ENCODE results near the gene LAMTOR3.

The LAMTOR3 gene

DNA sequence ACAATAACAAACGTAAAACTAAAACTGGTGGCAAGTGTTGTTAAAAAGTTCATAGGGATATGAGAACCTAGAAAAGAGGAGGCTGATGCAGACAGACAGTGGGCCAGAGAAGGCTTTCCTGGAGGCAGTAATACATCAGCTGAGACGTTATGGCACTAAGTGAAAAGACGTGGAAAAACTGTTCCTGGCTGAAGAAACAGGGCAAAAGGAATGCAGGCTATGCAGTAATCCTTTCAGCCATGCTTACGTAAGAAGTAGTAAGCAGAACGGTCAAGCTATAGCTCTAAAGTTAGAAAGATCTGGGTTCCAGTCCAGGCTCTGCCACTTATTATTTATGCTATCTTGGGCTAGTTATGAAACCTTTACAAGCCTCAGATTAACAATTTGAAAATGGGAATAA lies 6.4 kb downstream of the LAMTOR3 start:
- Histone ChIP-seq H3K9ac (ENCODE audit: low read length) (no peak overlapping the region), H3K27me3 (ENCODE audit: control insufficient read depth, insufficient read depth, low read length) (no peaks in the 10 kb centered on the region), H3K36me3 (ENCODE audit: control insufficient read depth, low read depth, low read length) (no peaks in the 10 kb centered on the region), H3K9me3 (ENCODE audit: control insufficient read depth, low read depth, low read length) (no peaks in the 10 kb centered on the region), H3K4me3 (ENCODE audit: low read length) (no peak overlapping the region), H3K4me1 (ENCODE audit: control insufficient read depth, low read depth, low read length) (no peaks in the 10 kb centered on the region), H3K27ac (ENCODE audit: low read length) (no peak overlapping the region)

DNA sequence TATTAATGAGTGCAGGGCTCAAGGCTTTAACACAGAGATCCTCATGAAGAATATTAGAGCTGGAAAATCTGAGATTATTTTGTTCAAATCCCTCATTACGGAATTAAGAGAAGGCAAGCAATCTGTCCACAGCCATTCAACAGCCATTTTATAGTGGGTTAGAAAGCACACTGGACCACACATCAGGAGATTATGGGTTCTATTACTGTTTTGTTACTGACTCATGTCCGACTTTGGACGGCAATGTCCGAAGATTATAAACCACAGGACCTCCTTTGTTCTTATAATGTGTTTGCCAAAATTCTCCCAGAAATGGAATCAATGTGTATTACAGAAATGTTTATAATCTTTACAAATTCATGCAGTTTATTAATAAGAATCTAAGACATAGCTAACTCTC lies 8.1 kb downstream of the LAMTOR3 start:
- no peak overlapping the region for H3K27ac ChIP-seq (ENCODE audit: low read length)
- H3K4me1 ChIP-seq (ENCODE audit: control insufficient read depth, low read depth, low read length) = no peaks in the 10 kb centered on the region
- no peak overlapping the region for H3K4me3 ChIP-seq (ENCODE audit: low read length)
- H3K27me3 ChIP-seq (ENCODE audit: control insufficient read depth, insufficient read depth, low read length) = no peaks in the 10 kb centered on the region
- H3K36me3 ChIP-seq (ENCODE audit: control insufficient read depth, low read depth, low read length) = peaks cover 8% of the 10 kb centered on the region
- no peak overlapping the region for H3K9ac ChIP-seq (ENCODE audit: low read length)
- no peaks in the 10 kb centered on the region for H3K9me3 ChIP-seq (ENCODE audit: control insufficient read depth, low read depth, low read length)

GRCh38 chr4:99885687-99886086 lies 8.5 kb downstream of the LAMTOR3 start:
- H3K36me3 ChIP-seq (ENCODE audit: control insufficient read depth, low read depth, low read length) = peaks cover 10% of the 10 kb centered on the region
- H3K27me3 ChIP-seq (ENCODE audit: control insufficient read depth, insufficient read depth, low read length) = no peaks in the 10 kb centered on the region
- H3K27ac ChIP-seq (ENCODE audit: low read length) = no peak overlapping the region
- H3K9me3 ChIP-seq (ENCODE audit: control insufficient read depth, low read depth, low read length) = no peaks in the 10 kb centered on the region
- no peak overlapping the region for H3K4me3 ChIP-seq (ENCODE audit: low read length)
- no peak overlapping the region for H3K9ac ChIP-seq (ENCODE audit: low read length)
- no peaks in the 10 kb centered on the region for H3K4me1 ChIP-seq (ENCODE audit: control insufficient read depth, low read depth, low read length)

- Histone ChIP-seq H3K27me3 (ENCODE audit: control insufficient read depth, insufficient read depth, low read length) (no peaks in the 10 kb centered on the region), H3K27ac (ENCODE audit: low read length) (no peak overlapping the region), H3K4me3 (ENCODE audit: low read length) (no peak overlapping the region), H3K36me3 (ENCODE audit: control insufficient read depth, low read depth, low read length) (peaks cover 15% of the 10 kb centered on the region), H3K9ac (ENCODE audit: low read length) (no peak overlapping the region), H3K9me3 (ENCODE audit: control insufficient read depth, low read depth, low read length) (no peaks in the 10 kb centered on the region), H3K4me1 (ENCODE audit: control insufficient read depth, low read depth, low read length) (no peaks in the 10 kb centered on the region)
These were observed 9.1 kb downstream of the LAMTOR3 start for GRCh38 chr4:99885063-99885664.

DNA sequence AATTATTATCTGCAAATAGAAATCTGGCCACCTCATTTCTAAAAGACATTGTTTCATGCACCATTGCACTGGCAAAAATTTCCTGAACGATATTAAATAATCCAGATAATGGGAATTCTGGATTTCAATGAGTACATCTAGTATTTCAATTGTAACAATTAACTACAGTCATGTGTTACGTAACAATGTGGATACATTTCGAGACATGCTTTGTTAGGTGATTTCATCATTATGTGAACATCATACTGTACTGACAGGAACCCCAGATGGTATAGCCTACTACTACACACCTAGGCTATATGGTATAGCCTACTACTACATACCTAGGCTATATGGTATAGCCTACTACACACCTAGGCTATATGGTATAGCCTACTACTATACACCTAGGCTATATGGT lies 14.8 kb downstream of the LAMTOR3 start:
- H3K4me3 ChIP-seq (ENCODE audit: low read length) = no peak overlapping the region
- H3K9ac ChIP-seq (ENCODE audit: low read length) = no peak overlapping the region
- H3K9me3 ChIP-seq (ENCODE audit: control insufficient read depth, low read depth, low read length) = no peaks in the 10 kb centered on the region
- H3K36me3 ChIP-seq (ENCODE audit: control insufficient read depth, low read depth, low read length) = peaks cover 23% of the 10 kb centered on the region
- no peak overlapping the region for H3K27ac ChIP-seq (ENCODE audit: low read length)
- H3K4me1 ChIP-seq (ENCODE audit: control insufficient read depth, low read depth, low read length) = no peaks in the 10 kb centered on the region
- H3K27me3 ChIP-seq (ENCODE audit: control insufficient read depth, insufficient read depth, low read length) = no peaks in the 10 kb centered on the region

DNA sequence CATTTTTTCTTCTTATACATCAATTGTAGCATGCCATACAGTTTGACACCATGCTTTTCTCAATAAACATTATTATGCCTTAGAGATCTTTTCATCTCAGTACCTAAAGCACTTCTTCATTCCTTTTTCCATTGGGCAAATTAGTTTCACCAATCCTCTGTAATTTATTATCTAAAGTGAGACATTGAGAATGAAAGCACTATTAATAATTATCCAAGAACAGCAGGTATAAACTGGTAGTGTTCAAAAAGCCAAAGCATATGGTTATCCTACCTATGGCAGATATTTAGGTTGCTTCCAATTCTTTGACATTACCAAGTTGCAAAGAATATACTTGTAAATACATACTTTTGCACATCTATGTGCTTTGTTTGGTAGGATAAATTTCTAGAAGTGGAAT lies 15.6 kb downstream of the LAMTOR3 start:
- Histone ChIP-seq H3K9me3 (ENCODE audit: control insufficient read depth, low read depth, low read length) (no peaks in the 10 kb centered on the region), H3K9ac (ENCODE audit: low read length) (no peak overlapping the region), H3K27ac (ENCODE audit: low read length) (no peak overlapping the region), H3K36me3 (ENCODE audit: control insufficient read depth, low read depth, low read length) (peaks cover 23% of the 10 kb centered on the region), H3K4me3 (ENCODE audit: low read length) (no peak overlapping the region), H3K4me1 (ENCODE audit: control insufficient read depth, low read depth, low read length) (no peaks in the 10 kb centered on the region), H3K27me3 (ENCODE audit: control insufficient read depth, insufficient read depth, low read length) (no peaks in the 10 kb centered on the region)

DNA sequence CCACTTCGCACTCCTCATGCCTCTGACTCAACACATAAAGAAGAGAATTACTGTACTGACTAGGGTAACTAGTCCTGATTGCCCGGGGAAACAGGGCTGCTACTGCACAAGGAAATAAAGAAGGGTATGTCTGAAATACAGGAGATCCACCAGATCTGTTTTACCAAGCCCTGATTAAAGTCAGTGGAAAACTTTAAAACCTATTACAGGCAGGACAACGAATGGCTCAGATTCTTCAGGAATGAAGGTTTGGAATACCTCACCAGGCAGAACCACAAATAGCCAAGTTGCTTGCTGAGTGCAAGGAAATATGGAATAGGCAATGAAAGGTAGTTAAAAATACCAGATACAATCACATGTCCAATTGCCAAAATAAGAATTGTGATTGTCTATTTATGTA lies 17.3 kb downstream of the LAMTOR3 start:
- no peaks in the 10 kb centered on the region for H3K9me3 ChIP-seq (ENCODE audit: control insufficient read depth, low read depth, low read length)
- no peaks in the 10 kb centered on the region for H3K27me3 ChIP-seq (ENCODE audit: control insufficient read depth, insufficient read depth, low read length)
- peaks cover 23% of the 10 kb centered on the region for H3K36me3 ChIP-seq (ENCODE audit: control insufficient read depth, low read depth, low read length)
- H3K4me1 ChIP-seq (ENCODE audit: control insufficient read depth, low read depth, low read length) = no peaks in the 10 kb centered on the region
- no peak overlapping the region for H3K27ac ChIP-seq (ENCODE audit: low read length)
- H3K9ac ChIP-seq (ENCODE audit: low read length) = no peak overlapping the region
- H3K4me3 ChIP-seq (ENCODE audit: low read length) = no peak overlapping the region

- H3K27ac ChIP-seq (ENCODE audit: low read length) = no peak overlapping the region
- no peaks in the 10 kb centered on the region for H3K27me3 ChIP-seq (ENCODE audit: control insufficient read depth, insufficient read depth, low read length)
- no peak overlapping the region for H3K4me3 ChIP-seq (ENCODE audit: low read length)
- H3K9me3 ChIP-seq (ENCODE audit: control insufficient read depth, low read depth, low read length) = no peaks in the 10 kb centered on the region
- H3K9ac ChIP-seq (ENCODE audit: low read length) = no peak overlapping the region
- no peaks in the 10 kb centered on the region for H3K4me1 ChIP-seq (ENCODE audit: control insufficient read depth, low read depth, low read length)
- peaks cover 8% of the 10 kb centered on the region for H3K36me3 ChIP-seq (ENCODE audit: control insufficient read depth, low read depth, low read length)
These were observed 19.2 kb downstream of the LAMTOR3 start for GRCh38 chr4:99875071-99875470.

DNA sequence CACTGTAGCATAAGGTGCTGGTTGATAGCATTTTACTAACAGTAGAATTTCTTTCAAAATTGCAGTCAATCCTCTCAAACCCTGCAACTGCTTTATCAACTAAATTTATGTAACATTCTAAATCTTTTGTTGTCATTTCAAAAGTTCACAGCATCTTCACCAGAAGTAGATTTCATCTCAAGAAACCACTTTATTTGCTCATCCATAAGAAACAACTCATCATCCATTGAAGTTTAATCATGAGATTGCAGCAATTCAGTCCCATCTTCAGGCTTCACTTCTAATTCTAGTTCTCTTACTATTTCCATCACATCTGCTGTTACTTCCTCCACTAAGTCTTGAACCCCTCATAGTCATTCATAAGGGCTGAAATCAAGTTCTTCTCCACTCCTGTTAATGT lies 21.7 kb downstream of the LAMTOR3 start:
- Histone ChIP-seq H3K9me3 (ENCODE audit: control insufficient read depth, low read depth, low read length) (no peaks in the 10 kb centered on the region), H3K4me3 (ENCODE audit: low read length) (no peak overlapping the region), H3K27me3 (ENCODE audit: control insufficient read depth, insufficient read depth, low read length) (no peaks in the 10 kb centered on the region), H3K36me3 (ENCODE audit: control insufficient read depth, low read depth, low read length) (no peaks in the 10 kb centered on the region), H3K4me1 (ENCODE audit: control insufficient read depth, low read depth, low read length) (peaks cover 4% of the 10 kb centered on the region), H3K9ac (ENCODE audit: low read length) (no peak overlapping the region), H3K27ac (ENCODE audit: low read length) (no peak overlapping the region)

- H3K9me3 ChIP-seq (ENCODE audit: control insufficient read depth, low read depth, low read length) = no peaks in the 10 kb centered on the region
- no peak overlapping the region for H3K9ac ChIP-seq (ENCODE audit: low read length)
These were observed 26.1 kb downstream of the LAMTOR3 start for GRCh38 chr4:99868126-99868596.

DNA sequence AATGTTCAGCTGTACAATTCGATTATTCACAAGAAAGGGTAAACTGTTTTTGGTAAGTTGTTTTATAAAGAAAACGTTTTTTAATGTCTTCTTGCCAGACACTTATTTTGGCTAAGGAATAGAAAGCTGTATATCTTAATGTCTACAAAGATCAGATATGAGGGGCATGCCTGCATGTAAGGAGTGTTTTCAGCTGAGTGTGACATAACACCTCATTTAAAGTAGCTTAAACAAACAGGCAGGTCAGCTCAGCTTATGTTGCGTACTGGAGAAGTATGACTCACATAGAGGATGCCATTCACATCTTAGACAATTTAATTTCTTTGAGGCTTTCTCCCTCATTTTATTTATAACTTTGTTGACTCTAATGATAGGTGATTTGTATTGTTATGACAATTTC lies 30.4 kb downstream of the LAMTOR3 start:
- Histone ChIP-seq H3K27me3 (ENCODE audit: control insufficient read depth, insufficient read depth, low read length) (no peaks in the 10 kb centered on the region), H3K9ac (ENCODE audit: low read length) (no peak overlapping the region), H3K4me1 (ENCODE audit: control insufficient read depth, low read depth, low read length) (peaks cover 4% of the 10 kb centered on the region), H3K27ac (ENCODE audit: low read length) (no peak overlapping the region), H3K4me3 (ENCODE audit: low read length) (no peak overlapping the region), H3K36me3 (ENCODE audit: control insufficient read depth, low read depth, low read length) (no peaks in the 10 kb centered on the region), H3K9me3 (ENCODE audit: control insufficient read depth, low read depth, low read length) (no peaks in the 10 kb centered on the region)

More at GRCh38 chr4:99868126-99868596, 26.1 kb downstream of the LAMTOR3 start:
- H3K36me3 ChIP-seq (ENCODE audit: control insufficient read depth, low read depth, low read length) = no peaks in the 10 kb centered on the region
- H3K4me3 ChIP-seq (ENCODE audit: low read length) = no peak overlapping the region
- H3K27me3 ChIP-seq (ENCODE audit: control insufficient read depth, insufficient read depth, low read length) = no peaks in the 10 kb centered on the region
- no peak overlapping the region for H3K27ac ChIP-seq (ENCODE audit: low read length)
- peaks cover 4% of the 10 kb centered on the region for H3K4me1 ChIP-seq (ENCODE audit: control insufficient read depth, low read depth, low read length)

DNA sequence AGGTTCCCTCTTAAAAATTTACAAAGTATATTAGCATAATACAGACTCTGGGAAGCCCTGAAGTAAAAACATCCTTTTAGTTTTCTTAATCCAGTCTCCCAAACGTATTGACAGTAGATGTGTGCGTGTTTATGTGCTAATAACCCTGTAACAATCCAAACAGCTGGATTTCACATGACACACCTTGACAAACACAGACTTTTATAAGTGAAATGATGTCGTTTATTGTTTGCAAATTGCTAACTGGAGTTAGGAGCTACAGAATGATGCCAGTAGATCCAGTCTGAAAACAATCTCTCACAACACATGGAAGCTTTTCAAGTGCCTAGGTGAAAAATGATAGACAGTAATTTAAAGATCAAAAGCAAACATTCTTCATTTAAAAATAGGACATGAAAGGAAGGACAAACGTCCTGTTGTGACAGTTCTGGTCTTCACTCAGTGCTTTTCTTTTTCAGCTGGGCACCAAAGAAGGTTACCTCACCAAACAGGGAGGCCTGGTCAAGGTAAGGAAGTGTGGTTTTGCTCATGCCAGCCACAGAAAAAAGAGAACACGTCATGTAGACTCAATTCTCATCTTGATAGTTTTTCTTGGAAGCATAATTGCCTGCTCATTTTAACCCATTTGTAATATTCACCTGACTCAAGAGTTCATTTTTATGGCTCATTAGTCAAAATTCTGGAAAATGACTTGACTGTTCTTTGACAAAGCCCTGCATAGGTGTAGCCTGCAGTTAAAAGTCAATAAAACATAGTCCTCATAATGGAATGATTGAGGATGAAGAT lies 32.9 kb downstream of the LAMTOR3 start:
- H3K9me3 ChIP-seq (ENCODE audit: control insufficient read depth, low read depth, low read length) = no peaks in the 10 kb centered on the region
- H3K27me3 ChIP-seq (ENCODE audit: control insufficient read depth, insufficient read depth, low read length) = no peaks in the 10 kb centered on the region
- no peak overlapping the region for H3K9ac ChIP-seq (ENCODE audit: low read length)
- no peak overlapping the region for H3K4me3 ChIP-seq (ENCODE audit: low read length)
- H3K36me3 ChIP-seq (ENCODE audit: control insufficient read depth, low read depth, low read length) = no peaks in the 10 kb centered on the region
- no peaks in the 10 kb centered on the region for H3K4me1 ChIP-seq (ENCODE audit: control insufficient read depth, low read depth, low read length)
- H3K27ac ChIP-seq (ENCODE audit: low read length) = no peak overlapping the region
